Mesothelial cell of epicardium (in vitro differentiated cells): Measurements from ENCODE around the gene DCTPP1. TPM values are rescaled to one million over a fixed set of nuclear protein-coding genes. Genes with fewer than 3 reads are reported as not detected.
"Not testable (repeated sequence)": the region's sequence is repeated elsewhere in the genome, so short reads cannot be mapped to it uniquely, and the experiment has no call there.

Experiments used
- DNase-seq, 2 experiments: peaks; one replicate each; pipeline ENCODE4 v3.0.0; 2021; ENCODE audit warnings: low spot score in 2 of 2; ENCODE audit not compliant: unreplicated experiment in 2 of 2
- H3K27ac Mint-ChIP-seq: 2 replicates; pipeline ENCODE4 v1.8.0; 2021; ENCODE audit warnings: mixed read lengths
- H3K27me3 Mint-ChIP-seq: 2 replicates; pipeline ENCODE4 v1.8.0; 2021; ENCODE audit warnings: low read depth, mixed read lengths
- H3K36me3 Mint-ChIP-seq: 2 replicates; pipeline ENCODE4 v1.8.0; 2021; ENCODE audit warnings: mixed read lengths
- H3K4me1 Mint-ChIP-seq: 2 replicates; pipeline ENCODE4 v1.8.0; 2021; ENCODE audit warnings: mixed read lengths
- H3K4me3 Mint-ChIP-seq: 2 replicates; pipeline ENCODE4 v1.8.0; 2021; ENCODE audit warnings: mild to moderate bottlenecking, moderate library complexity, mixed read lengths
- H3K9me3 Mint-ChIP-seq: 2 replicates; pipeline ENCODE4 v1.8.0; 2021; ENCODE audit warnings: mixed read lengths
- total RNA-seq: library from RNA; stranded (reverse); gene quantifications from 3 replicates; pipeline ENCODE4 v1.2.1, GENCODE V29; 2021
- TF ChIP-seq, protein P1 (sequence below): fragments of 200-600 bp; sonication (generic); IDR thresholded peaks from one replicate; pipeline ENCODE4 v1.5.0; 2021; ENCODE audit warnings: antibody characterized with exemption; ENCODE audit not compliant: unreplicated experiment

DCTPP1 gene
- total RNA-seq: 31.8 to 35.4 TPM (median 33.1 TPM) in 3 replicates

DNA sequence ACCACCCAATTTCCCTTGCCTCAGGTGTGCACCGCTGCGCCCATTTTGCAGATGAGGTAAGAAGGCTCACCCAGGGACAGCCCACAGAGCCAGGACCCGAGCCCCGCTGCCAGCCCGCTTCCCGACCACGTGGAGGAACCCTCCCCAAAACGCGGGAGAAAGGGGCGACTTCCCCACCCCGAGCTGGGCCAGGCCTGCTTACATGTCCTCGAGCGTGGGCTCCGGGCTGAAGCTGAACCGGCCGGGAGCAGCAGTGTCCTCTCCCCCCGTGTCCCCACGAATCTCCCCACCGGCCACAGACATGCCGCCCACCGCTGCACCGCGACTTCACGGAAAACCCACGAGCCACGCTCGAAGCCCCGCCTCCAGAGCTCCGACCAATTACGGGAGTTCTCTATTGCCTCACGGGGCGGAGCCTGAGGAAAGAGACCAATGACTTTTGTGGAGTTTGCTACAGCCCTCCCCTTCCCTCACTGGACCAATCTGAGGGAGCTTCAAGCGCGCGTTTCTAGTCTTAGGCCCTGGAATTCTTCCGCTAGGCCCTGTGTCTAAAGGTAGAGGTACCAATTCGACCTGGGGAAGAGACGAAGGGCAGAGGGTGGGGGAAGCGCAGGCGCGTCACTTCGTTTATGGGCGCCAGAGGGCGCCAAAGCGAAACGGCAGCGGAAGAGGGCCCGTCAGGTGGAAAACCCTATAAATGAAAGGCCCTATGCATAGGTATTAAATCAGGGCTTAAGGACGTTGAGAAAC is at the start of gene DCTPP1:
TSS of gene DCTPP1 (minus strand) at position 353 of the 750 bp plus-strand sequence. CDS start at position 303, 50 bp downstream.
- peak; percentile 84 to 86 for DNase-seq
- Mint-ChIP-seq H3K27me3 (peaks cover 7% of the 10 kb centered on the region), H3K36me3 (peaks cover 12% of the 10 kb centered on the region), H3K4me1 (no peaks in the 10 kb centered on the region), H3K27ac (peak within 1 kb of the TSS; percentile 61), H3K9me3 (no peaks in the 10 kb centered on the region), H3K4me3 (no peak within 1 kb of the TSS)
- TF ChIP-seq, protein P1, sequence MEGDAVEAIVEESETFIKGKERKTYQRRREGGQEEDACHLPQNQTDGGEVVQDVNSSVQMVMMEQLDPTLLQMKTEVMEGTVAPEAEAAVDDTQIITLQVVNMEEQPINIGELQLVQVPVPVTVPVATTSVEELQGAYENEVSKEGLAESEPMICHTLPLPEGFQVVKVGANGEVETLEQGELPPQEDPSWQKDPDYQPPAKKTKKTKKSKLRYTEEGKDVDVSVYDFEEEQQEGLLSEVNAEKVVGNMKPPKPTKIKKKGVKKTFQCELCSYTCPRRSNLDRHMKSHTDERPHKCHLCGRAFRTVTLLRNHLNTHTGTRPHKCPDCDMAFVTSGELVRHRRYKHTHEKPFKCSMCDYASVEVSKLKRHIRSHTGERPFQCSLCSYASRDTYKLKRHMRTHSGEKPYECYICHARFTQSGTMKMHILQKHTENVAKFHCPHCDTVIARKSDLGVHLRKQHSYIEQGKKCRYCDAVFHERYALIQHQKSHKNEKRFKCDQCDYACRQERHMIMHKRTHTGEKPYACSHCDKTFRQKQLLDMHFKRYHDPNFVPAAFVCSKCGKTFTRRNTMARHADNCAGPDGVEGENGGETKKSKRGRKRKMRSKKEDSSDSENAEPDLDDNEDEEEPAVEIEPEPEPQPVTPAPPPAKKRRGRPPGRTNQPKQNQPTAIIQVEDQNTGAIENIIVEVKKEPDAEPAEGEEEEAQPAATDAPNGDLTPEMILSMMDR: peak; percentile 67

DNA sequence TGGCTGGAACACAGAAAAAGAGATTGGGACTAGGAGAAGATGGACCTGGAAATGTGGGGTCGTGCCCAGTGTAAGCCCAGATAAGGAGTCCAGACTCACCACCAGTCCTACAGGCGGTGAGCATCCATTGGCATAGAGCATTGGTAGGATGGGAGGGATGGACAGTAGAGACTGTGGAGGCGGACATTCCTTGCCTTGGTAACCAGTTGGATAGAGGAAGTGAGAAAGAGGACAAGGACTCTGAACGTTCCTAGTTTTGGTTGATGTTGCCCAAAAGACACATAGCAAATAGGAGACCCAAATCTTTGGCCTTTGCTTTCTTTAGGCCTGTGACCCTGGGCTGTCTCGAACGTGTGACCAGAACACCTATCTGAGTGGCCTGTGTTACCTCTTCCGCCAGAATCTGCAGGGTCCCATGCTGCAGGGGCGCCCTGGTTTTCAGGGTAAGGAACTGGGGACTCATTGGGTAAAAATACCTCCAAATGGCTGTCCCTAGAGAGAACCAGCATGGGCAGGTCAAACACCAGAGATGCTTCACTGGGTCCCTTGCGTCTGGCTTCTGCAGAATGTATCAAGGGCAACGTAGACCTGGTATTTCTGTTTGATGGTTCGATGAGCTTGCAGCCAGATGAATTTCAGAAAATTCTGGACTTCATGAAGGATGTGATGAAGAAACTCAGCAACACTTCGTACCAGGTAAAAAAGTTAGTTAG is 49.1 kb upstream of the DCTPP1 start:
- H3K4me3 Mint-ChIP-seq: no peak overlapping the region

DNA sequence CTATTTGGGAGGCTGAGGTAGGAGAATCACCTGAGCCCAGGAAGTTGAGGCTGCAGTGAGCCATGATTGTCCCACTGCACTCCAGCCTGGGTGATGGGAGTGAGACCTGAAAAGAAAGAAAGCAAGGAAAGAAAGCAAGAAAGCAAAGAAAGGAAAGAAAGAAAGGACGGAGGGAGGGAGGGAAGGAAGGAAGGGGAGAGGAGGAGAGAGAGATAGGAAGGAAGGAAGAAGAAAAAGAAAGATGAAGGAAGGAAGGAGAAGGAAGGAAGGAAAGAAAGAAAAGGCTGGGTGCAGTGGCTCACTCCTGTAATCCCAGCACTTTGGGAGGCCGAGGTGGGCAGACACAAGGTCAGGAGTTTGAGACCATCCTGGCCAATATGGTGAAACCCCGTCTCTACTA is 47.9 kb upstream of the DCTPP1 start:
- not testable (repeated sequence) for H3K4me1 Mint-ChIP-seq, H3K4me3 Mint-ChIP-seq, H3K36me3 Mint-ChIP-seq, DNase-seq, H3K27ac Mint-ChIP-seq, H3K9me3 Mint-ChIP-seq
- peaks cover 14% of the 10 kb centered on the region for H3K27me3 Mint-ChIP-seq

More for the DNA sequence above, 49.1 kb upstream of the DCTPP1 start:
- Mint-ChIP-seq H3K27ac (no peak overlapping the region), H3K9me3 (no peaks in the 10 kb centered on the region), H3K4me1 (no peaks in the 10 kb centered on the region), H3K27me3 (peaks cover 16% of the 10 kb centered on the region), H3K36me3 (no peaks in the 10 kb centered on the region)
- TF ChIP-seq, protein P1: no peak
- no peak for DNase-seq

DNA sequence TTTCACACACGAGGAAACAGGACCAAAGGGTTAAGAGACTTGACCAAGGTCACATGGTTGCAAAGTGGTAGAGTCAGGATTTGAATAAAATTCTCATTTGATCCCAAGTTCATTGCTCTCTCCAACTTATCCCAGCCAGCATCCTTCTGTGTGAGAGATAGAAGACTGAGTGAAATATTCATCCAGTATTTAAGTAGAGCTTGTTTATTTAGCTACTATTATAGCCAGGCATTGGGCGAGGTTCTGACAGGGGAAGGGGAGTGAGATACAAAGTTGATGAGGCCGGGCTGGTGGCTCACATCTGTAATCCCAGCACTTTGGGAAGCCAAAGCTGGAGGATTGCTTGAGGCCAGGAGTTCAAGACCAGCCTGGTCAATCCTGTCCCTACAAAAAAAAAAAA is 47.2 kb upstream of the DCTPP1 start:
- DNase-seq: no peak
- Mint-ChIP-seq H3K9me3 (no peaks in the 10 kb centered on the region), H3K27ac (no peak overlapping the region), H3K27me3 (peaks cover 12% of the 10 kb centered on the region), H3K4me1 (no peaks in the 10 kb centered on the region), H3K36me3 (no peaks in the 10 kb centered on the region), H3K4me3 (no peak overlapping the region)
- TF ChIP-seq, protein P1: no peak

DNA sequence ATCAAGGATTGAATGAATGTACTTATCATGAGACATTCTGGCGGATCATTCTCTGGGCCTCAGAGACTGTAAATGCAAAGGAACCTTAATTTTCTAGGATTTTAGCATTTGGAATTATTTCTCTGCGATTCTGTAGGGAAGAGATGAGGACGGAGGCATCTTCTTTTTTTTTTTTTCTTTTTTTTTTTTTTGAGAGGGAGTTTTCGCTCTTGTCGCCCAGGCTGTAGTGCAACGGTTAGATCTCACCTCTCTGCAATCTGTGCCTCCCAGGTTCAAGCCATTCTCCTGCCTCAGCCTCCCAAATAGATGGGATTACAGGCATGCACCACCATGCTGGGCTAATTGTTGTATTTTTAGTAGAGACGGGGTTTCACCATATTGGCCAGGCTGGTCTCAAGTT is 44.9 kb upstream of the DCTPP1 start:
- Mint-ChIP-seq H3K36me3 (no peaks in the 10 kb centered on the region), H3K27me3 (peaks cover 4% of the 10 kb centered on the region), H3K4me3 (no peak overlapping the region), H3K4me1 (no peaks in the 10 kb centered on the region), H3K27ac (no peak overlapping the region), H3K9me3 (no peaks in the 10 kb centered on the region)
- no peak for DNase-seq
- TF ChIP-seq, protein P1: no peak

DNA sequence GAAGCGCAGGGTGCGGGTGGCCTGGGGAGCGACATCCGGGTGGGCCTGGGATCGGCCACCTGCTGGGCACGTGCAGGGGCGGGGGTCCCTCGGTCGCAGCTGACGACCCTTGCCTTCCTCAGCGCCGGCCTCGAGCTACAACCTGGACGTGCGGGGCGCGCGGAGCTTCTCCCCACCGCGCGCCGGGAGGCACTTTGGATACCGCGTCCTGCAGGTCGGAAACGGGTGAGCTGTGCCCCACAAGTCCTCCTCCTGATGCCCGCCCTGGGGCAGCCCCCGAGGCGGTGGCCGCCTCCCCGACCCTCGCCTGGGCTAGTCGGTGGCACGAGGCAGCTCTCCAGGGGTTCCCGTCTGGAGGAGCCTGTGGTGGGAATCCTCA is 44.2 kb upstream of the DCTPP1 start:
- TF ChIP-seq, protein P1: no peak
- no peak overlapping the region for H3K27ac Mint-ChIP-seq
- H3K9me3 Mint-ChIP-seq: no peaks in the 10 kb centered on the region
- peaks cover 4% of the 10 kb centered on the region for H3K27me3 Mint-ChIP-seq
- no peaks in the 10 kb centered on the region for H3K4me1 Mint-ChIP-seq
- no peaks in the 10 kb centered on the region for H3K36me3 Mint-ChIP-seq
- no peak overlapping the region for H3K4me3 Mint-ChIP-seq
- DNase-seq: no peak
